22Rv1 (cell line): Measurements from ENCODE around the gene CD1E.

Experiments used
- ZFX ChIP-seq: fragments of 450-650 bp; IDR thresholded peaks from 2 replicates; pipeline ENCODE4 v1.6.1; 2017; ENCODE audit warnings: antibody characterized with exemption, borderline replicate concordance
- TF ChIP-seq, protein P1 (sequence below): fragments of 450-650 bp; IDR thresholded peaks from 2 replicates; pipeline ENCODE4 v1.5.1; 2017; ENCODE audit warnings: mild to moderate bottlenecking

DNA sequence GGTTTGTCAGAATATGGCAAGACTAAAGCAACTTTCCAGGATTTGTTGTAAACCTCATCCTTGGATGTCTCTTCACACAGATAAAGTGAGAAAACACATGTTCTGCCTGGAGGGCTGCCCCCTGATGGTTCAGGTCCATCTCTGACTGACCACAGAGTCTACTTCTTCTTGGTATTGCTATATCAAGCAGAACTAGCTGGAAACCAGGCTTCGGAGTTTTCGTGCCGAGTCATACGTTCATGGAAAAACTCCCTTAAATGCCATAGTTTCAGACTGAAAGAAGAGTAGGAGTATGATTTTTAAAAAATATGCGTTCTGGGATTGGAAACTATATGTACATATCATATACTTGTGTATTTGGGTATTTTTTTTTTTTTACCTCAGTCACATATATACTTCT lies 39.8 kb downstream of the CD1E start:
- TF ChIP-seq, protein P1, sequence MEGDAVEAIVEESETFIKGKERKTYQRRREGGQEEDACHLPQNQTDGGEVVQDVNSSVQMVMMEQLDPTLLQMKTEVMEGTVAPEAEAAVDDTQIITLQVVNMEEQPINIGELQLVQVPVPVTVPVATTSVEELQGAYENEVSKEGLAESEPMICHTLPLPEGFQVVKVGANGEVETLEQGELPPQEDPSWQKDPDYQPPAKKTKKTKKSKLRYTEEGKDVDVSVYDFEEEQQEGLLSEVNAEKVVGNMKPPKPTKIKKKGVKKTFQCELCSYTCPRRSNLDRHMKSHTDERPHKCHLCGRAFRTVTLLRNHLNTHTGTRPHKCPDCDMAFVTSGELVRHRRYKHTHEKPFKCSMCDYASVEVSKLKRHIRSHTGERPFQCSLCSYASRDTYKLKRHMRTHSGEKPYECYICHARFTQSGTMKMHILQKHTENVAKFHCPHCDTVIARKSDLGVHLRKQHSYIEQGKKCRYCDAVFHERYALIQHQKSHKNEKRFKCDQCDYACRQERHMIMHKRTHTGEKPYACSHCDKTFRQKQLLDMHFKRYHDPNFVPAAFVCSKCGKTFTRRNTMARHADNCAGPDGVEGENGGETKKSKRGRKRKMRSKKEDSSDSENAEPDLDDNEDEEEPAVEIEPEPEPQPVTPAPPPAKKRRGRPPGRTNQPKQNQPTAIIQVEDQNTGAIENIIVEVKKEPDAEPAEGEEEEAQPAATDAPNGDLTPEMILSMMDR, result no peak
- TF ChIP-seq ZFX, result no peak
